Lung (tissue), 12 donors: ENCODE results near the gene GPR151. TPM values are rescaled to one million over a fixed set of nuclear protein-coding genes. Genes with fewer than 3 reads are reported as not detected.

Source experiments
- ATAC-seq: fragments of 200-7000 bp; cut with Tn5 transposase; one replicate; pipeline ENCODE4 v1.9.1; 2020; ENCODE audit warnings: moderate number of reproducible peaks; ENCODE audit not compliant: insufficient read depth, low FRiP score
- DNase-seq, 3 donors: peaks; one replicate each; pipeline ENCODE4 v3.0.0-alpha.2; 2013 to 2017
- H3K27ac ChIP-seq, 2 donors: one replicate each; pipeline ENCODE4 v1.5.1; 2013; ENCODE audit warnings: mild to moderate bottlenecking in 2 of 2, moderate library complexity in 2 of 2, control low read depth in 1 of 2, inconsistent platforms in 1 of 2, low read depth in 1 of 2, low read length in 1 of 2
- H3K27me3 ChIP-seq, 3 donors: one replicate each; pipeline ENCODE4 v1.5.1; 2013; ENCODE audit warnings: low read length in 2 of 3; ENCODE audit not compliant: control insufficient read depth in 3 of 3, insufficient read depth in 3 of 3
- H3K36me3 ChIP-seq, 4 donors: one replicate each; pipeline ENCODE4 v1.5.1; 2013; ENCODE audit warnings: low read length in 4 of 4, mild to moderate bottlenecking in 1 of 4, moderate library complexity in 1 of 4; ENCODE audit not compliant: control insufficient read depth in 4 of 4, insufficient read depth in 4 of 4
- H3K4me1 ChIP-seq, 5 donors: one replicate each; pipeline ENCODE4 v1.5.1; 2013; ENCODE audit warnings: low read length in 5 of 5, mild to moderate bottlenecking in 2 of 5, moderate library complexity in 1 of 5; ENCODE audit not compliant: control insufficient read depth in 5 of 5, insufficient read depth in 5 of 5
- H3K4me3 ChIP-seq: one replicate; pipeline ENCODE4 v1.5.1; 2013; ENCODE audit warnings: mild to moderate bottlenecking, control low read depth, moderate library complexity
- H3K9ac ChIP-seq, 2 donors: one replicate each; pipeline ENCODE4 v1.5.1; 2013; ENCODE audit warnings: low read length in 2 of 2, control low read depth in 1 of 2; ENCODE audit not compliant: insufficient read depth in 1 of 2
- H3K9me3 ChIP-seq, 4 donors: one replicate each; pipeline ENCODE4 v1.5.1; 2013; ENCODE audit warnings: low read length in 3 of 4, mild to moderate bottlenecking in 1 of 4, moderate library complexity in 1 of 4; ENCODE audit not compliant: control insufficient read depth in 4 of 4, insufficient read depth in 3 of 4
- WGBS, 2 donors: extraction: QIAGEN DNeasy Blood & Tissue Kit; methylation state at CpG; one replicate each; pipeline ENCODE4 v1.1.7; 2013; 5-methylcytosine and 5-hydroxymethylcytosine counted together
- polyA plus RNA-seq, 2 donors: library from polyadenylated mRNA; stranded (reverse); fragments of 200-250 nt; gene quantifications; one replicate each; pipeline ENCODE4 v1.2.1, GENCODE V29; 2013
- total RNA-seq, 2 donors: library from RNA; depleted of rRNA in 1 of 2; stranded (reverse); fragments of >200 nt in 1 of 2; gene quantifications; one replicate each; pipeline ENCODE4 v1.2.1, GENCODE V29; 2014 to 2021
- TF ChIP-seq, protein P1 (sequence below): IDR thresholded peaks from 2 replicates; pipeline ENCODE4 v1.5.1; 2012; ENCODE audit warnings: mild to moderate bottlenecking; ENCODE audit errors: control extremely low read depth, extremely low read depth
- donor health status: control.
- donor health status: control.
- donor health status: Bipolar disorder and iron deficiency.
- donor health status: healthy.
- donor health status: DM: yes; HTN: yes; CAD: no.

GPR151 gene
- total and polyA plus RNA-seq, 4 donors, result not detected

DNA sequence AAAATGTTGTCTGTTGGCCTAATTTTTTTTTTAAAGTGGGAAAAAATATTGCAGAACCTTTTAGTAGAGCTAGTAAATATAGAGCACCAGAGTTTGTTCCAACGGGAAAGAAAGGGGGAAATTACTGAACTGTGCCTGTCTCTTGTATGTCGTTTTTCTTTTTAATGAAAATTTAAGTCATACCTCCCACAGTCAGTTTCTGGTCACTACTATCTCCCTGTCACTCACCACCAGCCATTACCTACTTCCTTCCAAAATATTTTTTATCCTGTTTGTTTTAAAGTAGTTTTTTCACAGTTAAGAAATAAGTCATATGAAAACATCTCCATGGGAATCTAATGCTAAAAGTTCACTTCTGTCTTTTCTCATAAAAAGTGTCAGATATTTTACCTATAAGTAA lies 21.3 kb downstream of the GPR151 start:
- Histone ChIP-seq H3K4me1 (no peaks in the 10 kb centered on the region), H3K36me3 (peaks cover 0 to 9% (median 7%) of the 10 kb centered on the region in 4 donors)
- 79 to 82% methylated on average over 2 of the region's 2 CpGs for WGBS, 2 donors

DNA sequence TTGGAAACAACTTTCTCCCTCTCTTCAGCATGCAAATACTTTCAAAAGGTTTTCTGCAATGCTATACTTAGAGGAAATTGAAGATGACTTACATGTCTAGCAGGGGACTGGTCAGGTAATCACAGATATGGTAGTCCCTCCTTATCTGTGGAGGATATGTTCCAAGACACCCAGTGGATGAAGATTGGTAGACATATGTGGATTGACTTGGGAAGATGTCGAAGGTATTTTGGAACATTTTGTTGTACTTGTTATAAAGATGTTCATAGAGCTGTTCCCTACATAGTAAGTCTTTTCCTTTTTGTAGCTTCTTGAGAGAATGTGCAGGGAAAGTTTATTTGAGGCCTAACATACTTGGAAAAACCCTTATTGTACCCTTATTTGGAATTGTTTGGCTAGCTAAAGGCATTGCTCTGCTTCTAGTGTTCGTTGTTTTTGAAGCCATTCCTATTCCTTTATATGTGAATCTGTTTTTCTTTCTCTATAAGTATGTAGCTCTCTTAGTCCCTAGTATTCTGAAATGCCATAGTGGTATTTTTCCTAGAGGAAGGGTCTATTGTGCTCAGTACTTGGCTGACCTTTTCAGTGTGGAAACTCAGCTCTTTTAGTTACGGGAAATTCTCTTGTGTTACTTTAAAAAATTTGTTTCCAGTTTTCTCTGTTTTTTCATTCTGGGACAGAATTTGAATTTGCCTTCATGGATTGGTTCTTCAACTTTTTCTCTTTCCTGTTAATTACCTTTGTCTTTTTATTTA lies 25.7 kb downstream of the GPR151 start:
- H3K27ac ChIP-seq, result no peak overlapping the region
- no peak overlapping the region for H3K4me3 ChIP-seq
- DNase-seq (no peak), ATAC-seq (no peak)
- 94 to 95% methylated on average over 3 of the region's 3 CpGs for WGBS, 2 donors
- TF ChIP-seq, protein P1, sequence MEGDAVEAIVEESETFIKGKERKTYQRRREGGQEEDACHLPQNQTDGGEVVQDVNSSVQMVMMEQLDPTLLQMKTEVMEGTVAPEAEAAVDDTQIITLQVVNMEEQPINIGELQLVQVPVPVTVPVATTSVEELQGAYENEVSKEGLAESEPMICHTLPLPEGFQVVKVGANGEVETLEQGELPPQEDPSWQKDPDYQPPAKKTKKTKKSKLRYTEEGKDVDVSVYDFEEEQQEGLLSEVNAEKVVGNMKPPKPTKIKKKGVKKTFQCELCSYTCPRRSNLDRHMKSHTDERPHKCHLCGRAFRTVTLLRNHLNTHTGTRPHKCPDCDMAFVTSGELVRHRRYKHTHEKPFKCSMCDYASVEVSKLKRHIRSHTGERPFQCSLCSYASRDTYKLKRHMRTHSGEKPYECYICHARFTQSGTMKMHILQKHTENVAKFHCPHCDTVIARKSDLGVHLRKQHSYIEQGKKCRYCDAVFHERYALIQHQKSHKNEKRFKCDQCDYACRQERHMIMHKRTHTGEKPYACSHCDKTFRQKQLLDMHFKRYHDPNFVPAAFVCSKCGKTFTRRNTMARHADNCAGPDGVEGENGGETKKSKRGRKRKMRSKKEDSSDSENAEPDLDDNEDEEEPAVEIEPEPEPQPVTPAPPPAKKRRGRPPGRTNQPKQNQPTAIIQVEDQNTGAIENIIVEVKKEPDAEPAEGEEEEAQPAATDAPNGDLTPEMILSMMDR, result no peak
- no peaks in the 10 kb centered on the region for H3K9me3 ChIP-seq
- H3K27me3 ChIP-seq, result no peaks in the 10 kb centered on the region
- H3K4me1 ChIP-seq, result no peaks in the 10 kb centered on the region
- peaks cover 0 to 10% (median 3%) of the 10 kb centered on the region in 4 donors for H3K36me3 ChIP-seq
- H3K9ac ChIP-seq, result no peak overlapping the region

More for the DNA sequence above, 21.3 kb downstream of the GPR151 start:
- no peaks in the 10 kb centered on the region for H3K9me3 ChIP-seq
- DNase-seq, result no peak
- no peak overlapping the region for H3K4me3 ChIP-seq
- no peak overlapping the region for H3K9ac ChIP-seq
- ATAC-seq, result no peak
- H3K27me3 ChIP-seq, result no peaks in the 10 kb centered on the region
- H3K27ac ChIP-seq, result no peak overlapping the region
- TF ChIP-seq, protein P1, result no peak

DNA sequence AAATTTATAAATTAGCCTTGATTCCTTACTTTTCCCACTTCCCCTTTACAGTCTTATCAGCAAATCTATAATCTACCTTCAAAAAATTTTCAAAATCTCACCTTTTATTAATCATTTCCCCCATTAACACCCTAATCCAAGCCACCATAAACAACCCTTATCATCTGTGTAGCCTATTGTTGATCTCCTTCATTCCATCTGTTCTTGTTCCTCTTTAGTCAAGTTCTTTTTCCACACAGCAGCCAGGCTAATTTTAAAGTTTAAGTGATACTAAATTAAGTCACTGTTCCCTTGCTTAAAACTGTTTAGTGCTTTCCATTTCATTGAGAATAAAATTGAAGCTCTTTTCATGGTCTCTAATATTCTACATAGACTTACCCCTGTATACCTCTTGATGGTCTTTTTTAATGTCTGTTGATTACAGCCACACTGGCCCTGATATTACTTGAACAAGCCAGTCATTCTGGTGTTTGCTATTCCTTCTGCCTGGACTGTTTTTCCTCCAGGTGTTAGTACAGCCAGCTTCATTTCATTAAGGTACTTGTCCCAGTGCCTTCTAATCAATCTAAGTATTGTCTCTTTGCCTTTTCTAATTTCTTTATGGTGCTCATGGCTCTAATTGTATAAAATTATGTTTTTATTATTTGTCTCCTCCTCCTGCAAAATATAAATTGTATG lies 31.1 kb downstream of the GPR151 start:
- H3K27ac ChIP-seq, result no peak overlapping the region
- H3K36me3 ChIP-seq, result peaks cover 3 to 37% (median 13%) of the 10 kb centered on the region in 4 donors
- H3K4me3 ChIP-seq, result no peak overlapping the region
- ATAC-seq, result no peak
- TF ChIP-seq, protein P1, result no peak
- no peaks in the 10 kb centered on the region for H3K4me1 ChIP-seq
- H3K9ac ChIP-seq, result no peak overlapping the region
- no peak for DNase-seq
- no peaks in the 10 kb centered on the region for H3K9me3 ChIP-seq
- H3K27me3 ChIP-seq, result no peaks in the 10 kb centered on the region
